ENCODE results near the gene CXCL12. TPM values are rescaled to one million over a fixed set of nuclear protein-coding genes. Genes with fewer than 3 reads are reported as not detected.

CXCL12 gene
- total RNA-seq, 1 donor from 2014 or later, result 2.2 TPM

DNA sequence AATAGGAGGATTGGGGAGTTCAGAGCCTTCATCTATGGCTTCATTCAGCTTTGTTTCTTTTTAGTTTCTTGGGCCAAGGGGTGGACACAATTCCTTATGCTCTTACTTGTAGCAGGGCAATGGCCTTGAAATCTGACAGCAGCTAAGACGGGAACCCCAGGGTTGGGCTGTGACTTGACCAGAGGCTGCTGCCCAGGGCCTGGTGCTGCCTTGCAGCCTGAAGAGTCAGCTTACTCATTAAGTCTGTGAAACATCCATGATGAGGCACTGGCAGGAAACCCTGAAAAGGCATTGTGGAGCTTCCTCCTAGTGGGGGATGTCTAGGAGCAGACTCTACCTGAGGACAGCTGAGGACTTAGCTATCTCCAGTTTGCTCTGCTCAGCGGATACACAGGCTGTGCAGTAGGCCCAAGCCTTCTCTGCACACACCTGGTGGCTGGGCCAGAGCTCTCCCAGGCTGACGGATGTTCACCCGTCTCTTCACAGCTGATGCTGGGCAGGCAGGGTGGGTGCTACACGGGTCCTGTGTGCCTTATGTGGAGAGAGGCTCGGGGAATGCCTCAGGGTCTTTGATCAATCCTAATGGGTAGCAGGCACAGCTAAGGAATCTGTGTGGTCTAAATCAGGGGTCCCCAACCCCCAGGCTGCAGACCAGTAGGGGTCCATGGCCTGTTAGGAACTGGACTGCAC, 17.8 kb downstream of the CXCL12 start:
- no peak overlapping the region for H3K4me3 Mint-ChIP-seq (ENCODE audit: unreplicated experiment)
- H3K36me3 Mint-ChIP-seq (ENCODE audit: unreplicated experiment), result peaks cover 5% of the 10 kb centered on the region
- TF ChIP-seq, protein P1, sequence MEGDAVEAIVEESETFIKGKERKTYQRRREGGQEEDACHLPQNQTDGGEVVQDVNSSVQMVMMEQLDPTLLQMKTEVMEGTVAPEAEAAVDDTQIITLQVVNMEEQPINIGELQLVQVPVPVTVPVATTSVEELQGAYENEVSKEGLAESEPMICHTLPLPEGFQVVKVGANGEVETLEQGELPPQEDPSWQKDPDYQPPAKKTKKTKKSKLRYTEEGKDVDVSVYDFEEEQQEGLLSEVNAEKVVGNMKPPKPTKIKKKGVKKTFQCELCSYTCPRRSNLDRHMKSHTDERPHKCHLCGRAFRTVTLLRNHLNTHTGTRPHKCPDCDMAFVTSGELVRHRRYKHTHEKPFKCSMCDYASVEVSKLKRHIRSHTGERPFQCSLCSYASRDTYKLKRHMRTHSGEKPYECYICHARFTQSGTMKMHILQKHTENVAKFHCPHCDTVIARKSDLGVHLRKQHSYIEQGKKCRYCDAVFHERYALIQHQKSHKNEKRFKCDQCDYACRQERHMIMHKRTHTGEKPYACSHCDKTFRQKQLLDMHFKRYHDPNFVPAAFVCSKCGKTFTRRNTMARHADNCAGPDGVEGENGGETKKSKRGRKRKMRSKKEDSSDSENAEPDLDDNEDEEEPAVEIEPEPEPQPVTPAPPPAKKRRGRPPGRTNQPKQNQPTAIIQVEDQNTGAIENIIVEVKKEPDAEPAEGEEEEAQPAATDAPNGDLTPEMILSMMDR (IDR thresholded peaks at IDR 0.05; ENCODE audit: partially characterized antibody, unreplicated experiment), result no peak
- H3K9me3 Mint-ChIP-seq (ENCODE audit: unreplicated experiment), result peaks cover 2% of the 10 kb centered on the region
- DNase-seq, result no peak
- peaks cover 5% of the 10 kb centered on the region for H3K27me3 Mint-ChIP-seq (ENCODE audit: unreplicated experiment)
- no peak overlapping the region for H3K27ac Mint-ChIP-seq (ENCODE audit: unreplicated experiment)
- H3K4me1 Mint-ChIP-seq (ENCODE audit: low read depth, unreplicated experiment), result peaks cover 6% of the 10 kb centered on the region

- peaks cover 2% of the 10 kb centered on the region for H3K9me3 Mint-ChIP-seq (ENCODE audit: unreplicated experiment)
- TF ChIP-seq, protein P1 (IDR thresholded peaks at IDR 0.05; ENCODE audit: partially characterized antibody, unreplicated experiment), result no peak
- peaks cover 5% of the 10 kb centered on the region for H3K27me3 Mint-ChIP-seq (ENCODE audit: unreplicated experiment)
- no peak overlapping the region for H3K4me3 Mint-ChIP-seq (ENCODE audit: unreplicated experiment)
- DNase-seq, result no peak
- H3K36me3 Mint-ChIP-seq (ENCODE audit: unreplicated experiment), result peaks cover 5% of the 10 kb centered on the region
- peaks cover 2% of the 10 kb centered on the region for H3K4me1 Mint-ChIP-seq (ENCODE audit: low read depth, unreplicated experiment)
- no peak overlapping the region for H3K27ac Mint-ChIP-seq (ENCODE audit: unreplicated experiment)
Observed at GRCh38 chr10:44364566-44364965, 20.3 kb downstream of the CXCL12 start.

- Mint-ChIP-seq H3K36me3 (ENCODE audit: unreplicated experiment) (peaks cover 5% of the 10 kb centered on the region), H3K27ac (ENCODE audit: unreplicated experiment) (no peak overlapping the region), H3K9me3 (ENCODE audit: unreplicated experiment) (peaks cover 2% of the 10 kb centered on the region), H3K4me1 (ENCODE audit: low read depth, unreplicated experiment) (peaks cover 2% of the 10 kb centered on the region), H3K27me3 (ENCODE audit: unreplicated experiment) (peaks cover 5% of the 10 kb centered on the region), H3K4me3 (ENCODE audit: unreplicated experiment) (no peak overlapping the region)
- DNase-seq, result no peak
- TF ChIP-seq, protein P1 (IDR thresholded peaks at IDR 0.05; ENCODE audit: partially characterized antibody, unreplicated experiment), result no peak
Observed at GRCh38 chr10:44363716-44364115, 21.2 kb downstream of the CXCL12 start.

GRCh38 chr10:44362866-44363711, 21.8 kb downstream of the CXCL12 start:
- TF ChIP-seq, protein P1 (IDR thresholded peaks at IDR 0.05; ENCODE audit: partially characterized antibody, unreplicated experiment), result no peak
- no peak for DNase-seq
- Mint-ChIP-seq H3K4me1 (ENCODE audit: low read depth, unreplicated experiment) (peaks cover 2% of the 10 kb centered on the region), H3K4me3 (ENCODE audit: unreplicated experiment) (no peak overlapping the region), H3K36me3 (ENCODE audit: unreplicated experiment) (peaks cover 5% of the 10 kb centered on the region), H3K9me3 (ENCODE audit: unreplicated experiment) (peaks cover 2% of the 10 kb centered on the region), H3K27me3 (ENCODE audit: unreplicated experiment) (peaks cover 5% of the 10 kb centered on the region), H3K27ac (ENCODE audit: unreplicated experiment) (no peak overlapping the region)

DNA sequence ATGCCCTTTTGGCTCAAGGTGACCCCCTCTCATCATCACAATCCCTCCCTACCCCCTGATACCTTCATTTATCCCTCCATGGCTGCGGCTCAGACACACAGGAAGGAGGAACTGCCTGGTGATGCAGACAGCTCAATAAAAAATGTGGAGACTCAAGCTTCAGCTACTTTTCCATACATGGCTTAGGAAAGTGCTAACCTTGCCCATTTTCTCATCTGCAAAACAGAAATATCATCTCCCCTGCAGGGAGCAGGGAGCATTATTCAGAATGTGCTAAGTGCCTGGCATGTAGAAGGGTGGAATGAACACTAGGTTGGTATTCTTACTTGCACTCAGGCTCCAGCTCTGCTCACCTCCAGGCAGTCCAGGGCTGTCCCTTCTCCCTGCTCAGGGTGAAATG, 23.8 kb downstream of the CXCL12 start:
- no peak for DNase-seq
- Mint-ChIP-seq H3K4me1 (ENCODE audit: low read depth, unreplicated experiment) (peaks cover 7% of the 10 kb centered on the region), H3K4me3 (ENCODE audit: unreplicated experiment) (no peak overlapping the region), H3K27ac (ENCODE audit: unreplicated experiment) (no peak overlapping the region), H3K27me3 (ENCODE audit: unreplicated experiment) (peaks cover 7% of the 10 kb centered on the region), H3K36me3 (ENCODE audit: unreplicated experiment) (peaks cover 5% of the 10 kb centered on the region), H3K9me3 (ENCODE audit: unreplicated experiment) (peaks cover 2% of the 10 kb centered on the region)
- TF ChIP-seq, protein P1 (IDR thresholded peaks at IDR 0.05; ENCODE audit: partially characterized antibody, unreplicated experiment), result no peak
